H9 (cell line): ENCODE measurements around the gene IFT80. TPM values are rescaled to one million over a fixed set of nuclear protein-coding genes. Genes with fewer than 3 reads are reported as not detected.

ENCODE experiments used
- DNase-seq: peaks from one replicate; pipeline ENCODE4 v3.0.0-alpha.2; 2017
- H2AFZ ChIP-seq: one replicate; pipeline ENCODE4 v1.6.1; 2013; ENCODE audit warnings: mild to moderate bottlenecking, low read length, control low read depth, moderate library complexity
- H2AK5ac ChIP-seq: 2 replicates; pipeline ENCODE4 v1.6.1; 2013; ENCODE audit warnings: low read length, control low read depth, mixed read lengths; ENCODE audit not compliant: insufficient read length
- H2BK120ac ChIP-seq: one replicate; pipeline ENCODE4 v1.6.1; 2013; ENCODE audit warnings: low read depth, mild to moderate bottlenecking, low read length, control low read depth, inconsistent platforms; ENCODE audit not compliant: poor library complexity, severe bottlenecking
- H2BK12ac ChIP-seq: 2 replicates; pipeline ENCODE4 v1.6.1; 2013; ENCODE audit warnings: low read length, control low read depth, mixed read lengths, low read depth; ENCODE audit not compliant: insufficient read length
- H2BK15ac ChIP-seq: 2 replicates; pipeline ENCODE4 v1.6.1; 2013; ENCODE audit warnings: low read depth, low read length, control low read depth
- H2BK20ac ChIP-seq: one replicate; pipeline ENCODE4 v1.6.1; 2013; ENCODE audit warnings: low read depth, mild to moderate bottlenecking, low read length, control low read depth, inconsistent platforms; ENCODE audit not compliant: poor library complexity, severe bottlenecking
- H2BK5ac ChIP-seq: 2 replicates; pipeline ENCODE4 v1.6.1; 2013; ENCODE audit warnings: low read length, control low read depth, mixed read lengths; ENCODE audit not compliant: insufficient read length
- H3K14ac ChIP-seq: 2 replicates; pipeline ENCODE4 v1.6.1; 2013; ENCODE audit warnings: low read length, control low read depth; ENCODE audit not compliant: insufficient read depth
- H3K18ac ChIP-seq: 2 replicates; pipeline ENCODE4 v1.6.1; 2013; ENCODE audit warnings: low read depth, mild to moderate bottlenecking, mixed read lengths, low read length, control low read depth; ENCODE audit not compliant: insufficient read length
- H3K23ac ChIP-seq: 2 replicates; pipeline ENCODE4 v1.6.1; 2013; ENCODE audit warnings: low read length, control low read depth, mixed read lengths, low read depth; ENCODE audit not compliant: insufficient read length
- H3K23me2 ChIP-seq: 2 replicates; pipeline ENCODE4 v1.6.1; 2013; ENCODE audit warnings: low read depth, mild to moderate bottlenecking, mixed read lengths, low read length, control low read depth; ENCODE audit not compliant: insufficient read length, poor library complexity, severe bottlenecking
- H3K27ac ChIP-seq: 2 replicates; pipeline ENCODE4 v1.5.1; 2013; ENCODE audit warnings: low read length, control low read depth, mixed read lengths, low read depth; ENCODE audit not compliant: insufficient read length
- H3K27me3 ChIP-seq: 2 replicates; pipeline ENCODE4 v1.6.1; 2013; ENCODE audit warnings: low read length, control low read depth, inconsistent platforms; ENCODE audit not compliant: insufficient read depth
- H3K4ac ChIP-seq: 2 replicates; pipeline ENCODE4 v1.6.1; 2013; ENCODE audit warnings: low read depth, mild to moderate bottlenecking, control low read depth, inconsistent platforms, low read length, moderate library complexity
- H3K4me1 ChIP-seq: 2 replicates; pipeline ENCODE4 v1.6.1; 2013; ENCODE audit warnings: low read length, control low read depth, inconsistent platforms; ENCODE audit not compliant: insufficient read depth
- H3K4me2 ChIP-seq: 2 replicates; pipeline ENCODE4 v1.6.1; 2013; ENCODE audit warnings: low read length, control low read depth, mixed read lengths; ENCODE audit not compliant: insufficient read length, insufficient read depth
- H3K56ac ChIP-seq: 2 replicates; pipeline ENCODE4 v1.6.1; 2013; ENCODE audit warnings: low read depth, mild to moderate bottlenecking, mixed read lengths, low read length, control low read depth; ENCODE audit not compliant: insufficient read length
- H3K79me1 ChIP-seq: 2 replicates; pipeline ENCODE4 v1.6.1; 2013; ENCODE audit warnings: low read depth, mild to moderate bottlenecking, moderate library complexity, low read length, control low read depth, inconsistent platforms; ENCODE audit not compliant: insufficient read depth, poor library complexity, severe bottlenecking
- H3K79me2 ChIP-seq: 2 replicates; pipeline ENCODE4 v1.6.1; 2013; ENCODE audit warnings: low read length, control low read depth, inconsistent platforms; ENCODE audit not compliant: insufficient read depth
- H3K9ac ChIP-seq: 2 replicates; pipeline ENCODE4 v1.6.1; 2013; ENCODE audit warnings: low read length, control low read depth, mixed read lengths; ENCODE audit not compliant: insufficient read length; ENCODE audit errors: extremely low read depth
- H3K9me3 ChIP-seq: one replicate; pipeline ENCODE4 v1.6.1; 2013; ENCODE audit warnings: low read depth, low read length, inconsistent platforms; ENCODE audit not compliant: control insufficient read depth
- H3T11ph ChIP-seq: one replicate; pipeline ENCODE4 v1.6.1; 2013; ENCODE audit warnings: mild to moderate bottlenecking, low read length, control low read depth, inconsistent platforms
- H4K20me1 ChIP-seq: one replicate; pipeline ENCODE4 v1.6.1; 2013; ENCODE audit not compliant: control insufficient read depth, insufficient read length, insufficient read depth
- H4K5ac ChIP-seq: 2 replicates; pipeline ENCODE4 v1.6.1; 2013; ENCODE audit warnings: low read depth, mild to moderate bottlenecking, mixed read lengths, low read length, control low read depth; ENCODE audit not compliant: insufficient read length
- H4K8ac ChIP-seq: replicated peaks from 2 replicates; pipeline ENCODE4 v1.6.1; 2013; ENCODE audit warnings: low read length, control low read depth, mixed read lengths, low read depth; ENCODE audit not compliant: insufficient read length
- H4K91ac ChIP-seq: 2 replicates; pipeline ENCODE4 v1.6.1; 2013; ENCODE audit warnings: low read depth, mild to moderate bottlenecking, moderate library complexity, mixed read lengths, low read length, control low read depth; ENCODE audit not compliant: insufficient read length
- H3K27ac Mint-ChIP-seq, 3 experiments: 2 replicates in 2 of 3; 3 replicates in 1 of 3; pipeline ENCODE4 v1.8.0; 2020 to 2021; ENCODE audit warnings: mixed read lengths in 3 of 3, mild to moderate bottlenecking in 1 of 3, moderate library complexity in 1 of 3
- H3K27me3 Mint-ChIP-seq: 2 replicates; pipeline ENCODE4 v1.8.0; 2021; ENCODE audit warnings: low read depth, mild to moderate bottlenecking, moderate library complexity, mixed read lengths
- H3K36me3 Mint-ChIP-seq, 3 experiments: 2 replicates in 2 of 3; 3 replicates in 1 of 3; pipeline ENCODE4 v1.8.0; 2020 to 2021; ENCODE audit warnings: low read depth in 3 of 3, mixed read lengths in 3 of 3; ENCODE audit not compliant: insufficient read depth in 1 of 3
- H3K4me1 Mint-ChIP-seq, 2 experiments: 2 replicates each; pipeline ENCODE4 v1.8.0; 2020; ENCODE audit warnings: mixed read lengths in 2 of 2
- H3K4me3 Mint-ChIP-seq, 2 experiments: 2 replicates in 1 of 2; 3 replicates in 1 of 2; pipeline ENCODE4 v1.8.0; 2020 to 2021; ENCODE audit warnings: mild to moderate bottlenecking in 2 of 2, mixed read lengths in 2 of 2, moderate library complexity in 1 of 2
- H3K9me3 Mint-ChIP-seq, 2 experiments: 2 replicates in 1 of 2; 3 replicates in 1 of 2; pipeline ENCODE4 v1.8.0; 2020; ENCODE audit warnings: mild to moderate bottlenecking in 2 of 2, mixed read lengths in 2 of 2, moderate library complexity in 1 of 2
- WGBS: extraction: QIAGEN DNeasy Blood & Tissue Kit; methylation state at CpG from one replicate; pipeline ENCODE4 v1.1.7; 2013; ENCODE audit warnings: missing lambda C conversion rate, low lambda C conversion rate, mixed read lengths; ENCODE audit not compliant: insufficient read length; ENCODE audit errors: extremely low coverage; 5-methylcytosine and 5-hydroxymethylcytosine counted together
- total RNA-seq: library from RNA; stranded (reverse); gene quantifications from 2 replicates; pipeline ENCODE4 v1.2.1, GENCODE V29; 2021
- TF ChIP-seq, protein P1 (sequence below): fragments of 200-600 bp; sonication (generic); conservative IDR thresholded peaks from 3 replicates; pipeline ENCODE4 v1.8.0; 2021; ENCODE audit warnings: antibody characterized with exemption, mild to moderate bottlenecking

Gene IFT80
- total RNA-seq, 1 experiment from 2014 or later, result 29.0 TPM

GRCh38 chr3:160247766-160248165 lies 151.3 kb downstream of the IFT80 start:
- Histone ChIP-seq H3K14ac (no peak overlapping the region), H2BK5ac (no peak overlapping the region), H3K4me1 (no peaks in the 10 kb centered on the region), H2AK5ac (no peak overlapping the region), H3K18ac (no peak overlapping the region), H3K79me2 (no peaks in the 10 kb centered on the region), H2BK20ac (no peak overlapping the region), H4K8ac (no peak overlapping the region), H2AFZ (no peak overlapping the region), H3K9ac (no peak overlapping the region), H3T11ph (no peak overlapping the region), H3K4ac (no peak overlapping the region), H3K4me2 (no peak overlapping the region), H2BK12ac (no peak overlapping the region), H2BK120ac (no peak overlapping the region), H3K27ac (no peak overlapping the region), H3K27me3 (no peaks in the 10 kb centered on the region), H3K23ac (no peak overlapping the region), H3K9me3 (no peaks in the 10 kb centered on the region), H3K23me2 (no peaks in the 10 kb centered on the region), H4K20me1 (no peaks in the 10 kb centered on the region), H3K79me1 (no peaks in the 10 kb centered on the region), H2BK15ac (no peak overlapping the region), H4K91ac (no peak overlapping the region), H3K56ac (no peak overlapping the region), H4K5ac (no peak overlapping the region)
- no peak for DNase-seq
- WGBS, result no CpG with 5 or more reads among the region's 1 CpG
- no peaks in the 10 kb centered on the region; the same call in 1 of the 2 replicates for H3K27me3 Mint-ChIP-seq
- no peak overlapping the region for H3K4me3 Mint-ChIP-seq
- H3K4me1 Mint-ChIP-seq, result no peaks in the 10 kb centered on the region
- peaks cover 0 to 7% of the 10 kb centered on the region in 2 experiments; a peak in 2 of 5 replicates for H3K9me3 Mint-ChIP-seq
- H3K27ac Mint-ChIP-seq, result no peak overlapping the region
- 0 out of 7 replicates have a peak, but pooled peaks cover 0 to 3% (median 0%) of the 10 kb centered on the region in 3 experiments for H3K36me3 Mint-ChIP-seq
- TF ChIP-seq, protein P1, sequence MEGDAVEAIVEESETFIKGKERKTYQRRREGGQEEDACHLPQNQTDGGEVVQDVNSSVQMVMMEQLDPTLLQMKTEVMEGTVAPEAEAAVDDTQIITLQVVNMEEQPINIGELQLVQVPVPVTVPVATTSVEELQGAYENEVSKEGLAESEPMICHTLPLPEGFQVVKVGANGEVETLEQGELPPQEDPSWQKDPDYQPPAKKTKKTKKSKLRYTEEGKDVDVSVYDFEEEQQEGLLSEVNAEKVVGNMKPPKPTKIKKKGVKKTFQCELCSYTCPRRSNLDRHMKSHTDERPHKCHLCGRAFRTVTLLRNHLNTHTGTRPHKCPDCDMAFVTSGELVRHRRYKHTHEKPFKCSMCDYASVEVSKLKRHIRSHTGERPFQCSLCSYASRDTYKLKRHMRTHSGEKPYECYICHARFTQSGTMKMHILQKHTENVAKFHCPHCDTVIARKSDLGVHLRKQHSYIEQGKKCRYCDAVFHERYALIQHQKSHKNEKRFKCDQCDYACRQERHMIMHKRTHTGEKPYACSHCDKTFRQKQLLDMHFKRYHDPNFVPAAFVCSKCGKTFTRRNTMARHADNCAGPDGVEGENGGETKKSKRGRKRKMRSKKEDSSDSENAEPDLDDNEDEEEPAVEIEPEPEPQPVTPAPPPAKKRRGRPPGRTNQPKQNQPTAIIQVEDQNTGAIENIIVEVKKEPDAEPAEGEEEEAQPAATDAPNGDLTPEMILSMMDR, result no peak
